IMR-90 (cell line): ENCODE results near the gene WSB2.

ENCODE experiments used
- CHD1 ChIP-seq: IDR thresholded peaks from 2 replicates; pipeline ENCODE4 v1.6.1; 2012; ENCODE audit warnings: low read depth, low read length, improper control_type of control experiment
- FOS ChIP-seq: fragments of 150-350 bp; IDR thresholded peaks from 2 replicates; pipeline ENCODE4 v1.6.1; 2016; ENCODE audit warnings: low read depth, low read length
- MAZ ChIP-seq: IDR thresholded peaks from 2 replicates; pipeline ENCODE4 v1.6.1; 2012; ENCODE audit warnings: low read depth, mild to moderate bottlenecking, low read length, improper control_type of control experiment, moderate library complexity, borderline replicate concordance
- POLR2A ChIP-seq: IDR thresholded peaks from 2 replicates; pipeline ENCODE4 v1.6.1; 2012; ENCODE audit warnings: mild to moderate bottlenecking, low read depth, low read length
- RAD21 ChIP-seq: IDR thresholded peaks from 2 replicates; pipeline ENCODE4 v1.6.1; 2012; ENCODE audit warnings: low read length, improper control_type of control experiment
- RFX5 ChIP-seq: IDR thresholded peaks from 2 replicates; pipeline ENCODE4 v1.8.0; 2012; ENCODE audit warnings: low read depth, mild to moderate bottlenecking, low read length, moderate library complexity
- SMC3 ChIP-seq: fragments of 150-350 bp; IDR thresholded peaks from 2 replicates; pipeline ENCODE4 v1.6.1; 2016; ENCODE audit warnings: low read depth, mild to moderate bottlenecking, antibody characterized with exemption, low read length, moderate library complexity
- TF ChIP-seq, protein P1 (sequence below): conservative IDR thresholded peaks from 2 replicates; pipeline ENCODE4 v1.5.1; 2012; ENCODE audit warnings: mild to moderate bottlenecking, low read depth, low read length, improper control_type of control experiment
- TF ChIP-seq, protein P2 (sequence below): fragments of 150-350 bp; IDR thresholded peaks from 2 replicates; pipeline ENCODE4 v1.6.1; 2016; ENCODE audit warnings: low read depth, mild to moderate bottlenecking, low read length, moderate library complexity, borderline replicate concordance
- TF ChIP-seq, protein P3 (sequence below): fragments of 150-350 bp; IDR thresholded peaks from 2 replicates; pipeline ENCODE4 v1.6.1; 2017; ENCODE audit warnings: mild to moderate bottlenecking, antibody characterized with exemption, low read length, low read depth

DNA sequence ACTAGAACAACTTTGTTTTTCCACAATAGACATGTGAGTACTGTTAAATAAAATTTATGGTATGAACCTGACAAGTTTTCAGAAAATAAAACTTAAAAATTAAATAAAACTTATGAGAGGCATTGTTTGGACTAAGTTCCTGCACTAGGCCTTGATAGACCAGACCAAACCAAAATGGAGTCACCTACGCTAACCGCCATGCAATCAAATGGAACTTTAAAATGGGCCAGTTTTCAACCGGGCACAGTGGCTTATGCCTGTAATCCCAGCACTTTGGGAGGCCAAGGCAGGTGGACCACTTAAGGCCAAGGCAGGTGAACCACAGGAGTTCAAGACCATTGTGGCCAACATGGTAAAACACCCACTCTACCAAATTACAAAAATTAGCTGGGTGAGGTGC is 49.6 kb downstream of the WSB2 start:
- TF ChIP-seq, protein P1, sequence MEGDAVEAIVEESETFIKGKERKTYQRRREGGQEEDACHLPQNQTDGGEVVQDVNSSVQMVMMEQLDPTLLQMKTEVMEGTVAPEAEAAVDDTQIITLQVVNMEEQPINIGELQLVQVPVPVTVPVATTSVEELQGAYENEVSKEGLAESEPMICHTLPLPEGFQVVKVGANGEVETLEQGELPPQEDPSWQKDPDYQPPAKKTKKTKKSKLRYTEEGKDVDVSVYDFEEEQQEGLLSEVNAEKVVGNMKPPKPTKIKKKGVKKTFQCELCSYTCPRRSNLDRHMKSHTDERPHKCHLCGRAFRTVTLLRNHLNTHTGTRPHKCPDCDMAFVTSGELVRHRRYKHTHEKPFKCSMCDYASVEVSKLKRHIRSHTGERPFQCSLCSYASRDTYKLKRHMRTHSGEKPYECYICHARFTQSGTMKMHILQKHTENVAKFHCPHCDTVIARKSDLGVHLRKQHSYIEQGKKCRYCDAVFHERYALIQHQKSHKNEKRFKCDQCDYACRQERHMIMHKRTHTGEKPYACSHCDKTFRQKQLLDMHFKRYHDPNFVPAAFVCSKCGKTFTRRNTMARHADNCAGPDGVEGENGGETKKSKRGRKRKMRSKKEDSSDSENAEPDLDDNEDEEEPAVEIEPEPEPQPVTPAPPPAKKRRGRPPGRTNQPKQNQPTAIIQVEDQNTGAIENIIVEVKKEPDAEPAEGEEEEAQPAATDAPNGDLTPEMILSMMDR: no peak
- TF ChIP-seq SMC3 (no peak), RAD21 (no peak), RFX5 (no peak), POLR2A (no peak), FOS (no peak), CHD1 (no peak), MAZ (no peak)
- TF ChIP-seq, protein P2, sequence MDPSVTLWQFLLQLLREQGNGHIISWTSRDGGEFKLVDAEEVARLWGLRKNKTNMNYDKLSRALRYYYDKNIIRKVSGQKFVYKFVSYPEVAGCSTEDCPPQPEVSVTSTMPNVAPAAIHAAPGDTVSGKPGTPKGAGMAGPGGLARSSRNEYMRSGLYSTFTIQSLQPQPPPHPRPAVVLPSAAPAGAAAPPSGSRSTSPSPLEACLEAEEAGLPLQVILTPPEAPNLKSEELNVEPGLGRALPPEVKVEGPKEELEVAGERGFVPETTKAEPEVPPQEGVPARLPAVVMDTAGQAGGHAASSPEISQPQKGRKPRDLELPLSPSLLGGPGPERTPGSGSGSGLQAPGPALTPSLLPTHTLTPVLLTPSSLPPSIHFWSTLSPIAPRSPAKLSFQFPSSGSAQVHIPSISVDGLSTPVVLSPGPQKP: no peak
- TF ChIP-seq, protein P3, sequence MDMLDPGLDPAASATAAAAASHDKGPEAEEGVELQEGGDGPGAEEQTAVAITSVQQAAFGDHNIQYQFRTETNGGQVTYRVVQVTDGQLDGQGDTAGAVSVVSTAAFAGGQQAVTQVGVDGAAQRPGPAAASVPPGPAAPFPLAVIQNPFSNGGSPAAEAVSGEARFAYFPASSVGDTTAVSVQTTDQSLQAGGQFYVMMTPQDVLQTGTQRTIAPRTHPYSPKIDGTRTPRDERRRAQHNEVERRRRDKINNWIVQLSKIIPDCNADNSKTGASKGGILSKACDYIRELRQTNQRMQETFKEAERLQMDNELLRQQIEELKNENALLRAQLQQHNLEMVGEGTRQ: no peak
